Measurements from ENCODE around the gene GTF3C1. TPM values are rescaled to one million over a fixed set of nuclear protein-coding genes. Genes with fewer than 3 reads are reported as not detected.
A peak's percentile ranks its signal among the peaks of the same experiment; 100 is the strongest.

GTF3C1 gene
- total and polyA plus RNA-seq, 2 of the 13 experiments (the other 11 are each of a cell fraction or from before 2014, with no cell fraction given): 29.2 to 72.7 TPM

GRCh38 chr16:27421961-27422740 is 127.6 kb downstream of the GTF3C1 start:
- Histone ChIP-seq H3K79me2 (ENCODE audit: insufficient read depth, low read length) (no peaks in the 10 kb centered on the region), H3K9ac (ENCODE audit: insufficient read depth, low read depth, low read length) (no peak overlapping the region), H3K4me2 (ENCODE audit: low read depth, low read length) (no peak overlapping the region), H3K36me3 (replicated peaks in 1 of 2; ENCODE audit: control insufficient read depth in 1 of 2, insufficient read depth in 2 of 2, low read length in 2 of 2) (no peaks in the 10 kb centered on the region), H3K27ac (ENCODE audit: extremely low read length, insufficient read depth, low read length) (no peak overlapping the region), H2AFZ (ENCODE audit: low read length) (no peak overlapping the region), H3K9me3 (ENCODE audit: low read length) (peaks cover 24% of the 10 kb centered on the region), H4K20me1 (ENCODE audit: insufficient read depth, low read length) (no peaks in the 10 kb centered on the region), H3K27me3 (ENCODE audit: control insufficient read depth in 1 of 2, insufficient read depth in 2 of 2, low read length in 2 of 2) (peaks cover 0 to 3% of the 10 kb centered on the region in 2 experiments; a peak in 1 of 5 replicates), H3K4me3 (replicated peaks in 1 of 3; ENCODE audit: insufficient read depth in 1 of 3, low read depth in 2 of 3, low read length in 3 of 3) (no peak overlapping the region), H3K4me1 (ENCODE audit: insufficient read depth, low read length) (0 out of 2 replicates have a peak, but pooled peaks cover 6% of the 10 kb centered on the region)
- POLR2A ChIA-PET: no interaction called here
- ATAC-seq (no peak), FAIRE-seq (peak; percentile 36), DNase-seq (ENCODE audit: low spot score) (no peak)
- CTCF ChIA-PET (ENCODE audit: low intra/inter-chr PET ratio, low total read pairs): no interaction called here
- BruUV-seq (replicated peaks): no TSS peak
- intact Hi-C loops (cut with micrococcal nuclease; ENCODE audit: unreplicated experiment) (no loop called here), in situ Hi-C loops (cut with HindIII; ENCODE audit: extremely low pct_ligation_motif_present, low pct_unique_long_range_greater_than_20kb) (no loop called here)
- TF ChIP-seq ZNF280B (CRISPR knock-in tag; IDR thresholded peaks at IDR 0.05; ENCODE audit: borderline replicate concordance) (no peak), ZGPAT (CRISPR knock-in tag; IDR thresholded peaks at IDR 0.05) (no peak), ZNF772 (CRISPR knock-in tag; IDR thresholded peaks at IDR 0.05) (no peak), ZNF317 (CRISPR knock-in tag; IDR thresholded peaks at IDR 0.05) (peak; percentile 99)
- TF ChIP-seq, protein P1, sequence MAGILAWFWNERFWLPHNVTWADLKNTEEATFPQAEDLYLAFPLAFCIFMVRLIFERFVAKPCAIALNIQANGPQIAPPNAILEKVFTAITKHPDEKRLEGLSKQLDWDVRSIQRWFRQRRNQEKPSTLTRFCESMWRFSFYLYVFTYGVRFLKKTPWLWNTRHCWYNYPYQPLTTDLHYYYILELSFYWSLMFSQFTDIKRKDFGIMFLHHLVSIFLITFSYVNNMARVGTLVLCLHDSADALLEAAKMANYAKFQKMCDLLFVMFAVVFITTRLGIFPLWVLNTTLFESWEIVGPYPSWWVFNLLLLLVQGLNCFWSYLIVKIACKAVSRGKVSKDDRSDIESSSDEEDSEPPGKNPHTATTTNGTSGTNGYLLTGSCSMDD (CRISPR knock-in tag; IDR thresholded peaks at IDR 0.05): no peak

All from HepG2 (cell line).